GM23338 (cell line): ENCODE results near the gene ZNF12. TPM values are rescaled to one million over a fixed set of nuclear protein-coding genes. Genes with fewer than 3 reads are reported as not detected.

Experiments used
- ATAC-seq: fragments of 200-7000 bp; cut with Tn5 transposase; 3 replicates; pipeline ENCODE4 v1.9.1; 2020
- DNase-seq: peaks from one replicate; pipeline ENCODE4 v3.0.0-alpha.2; 2015; ENCODE audit warnings: low spot score
- H2AFZ ChIP-seq: fragments of 200-600 bp; sonication (generic); 2 replicates; pipeline ENCODE4 v1.8.0; 2016; ENCODE audit warnings: antibody characterized with exemption, mild to moderate bottlenecking, moderate library complexity
- H3F3A ChIP-seq: fragments of 200-600 bp; sonication (generic); replicated peaks from 2 replicates; pipeline ENCODE4 v1.8.0; 2017; ENCODE audit warnings: antibody characterized with exemption, mixed run types, low read depth
- H3K27ac ChIP-seq: fragments of 200-600 bp; sonication (generic); 2 replicates; pipeline ENCODE4 v1.6.1; 2016; ENCODE audit warnings: low read depth
- H3K27me3 ChIP-seq: fragments of 200-600 bp; sonication (generic); 2 replicates; pipeline ENCODE4 v1.8.0; 2016; ENCODE audit warnings: mild to moderate bottlenecking, mixed run types, moderate library complexity; ENCODE audit not compliant: insufficient read depth
- H3K36me3 ChIP-seq: fragments of 200-600 bp; sonication (generic); 2 replicates; pipeline ENCODE4 v1.8.0; 2016; ENCODE audit warnings: mild to moderate bottlenecking; ENCODE audit not compliant: insufficient read depth
- H3K4me1 ChIP-seq: fragments of 200-600 bp; sonication (generic); 2 replicates; pipeline ENCODE4 v1.8.0; 2016; ENCODE audit warnings: mild to moderate bottlenecking, moderate library complexity; ENCODE audit not compliant: insufficient read depth
- H3K4me2 ChIP-seq: fragments of 200-600 bp; sonication (generic); 2 replicates; pipeline ENCODE4 v1.7.1; 2017; ENCODE audit warnings: mixed run types
- H3K4me3 ChIP-seq: fragments of 200-600 bp; sonication (generic); 2 replicates; pipeline ENCODE4 v1.6.1; 2016; ENCODE audit warnings: mixed run types
- H3K79me2 ChIP-seq: fragments of 200-600 bp; sonication (generic); replicated peaks from 2 replicates; pipeline ENCODE4 v1.8.0; 2017; ENCODE audit warnings: mild to moderate bottlenecking; ENCODE audit not compliant: insufficient read depth
- H3K9me2 ChIP-seq: fragments of 200-600 bp; sonication (generic); 2 replicates; pipeline ENCODE4 v1.8.0; 2017; ENCODE audit not compliant: insufficient read depth
- H4K20me1 ChIP-seq: fragments of 200-600 bp; sonication (generic); replicated peaks from 2 replicates; pipeline ENCODE4 v1.8.0; 2017; ENCODE audit warnings: mild to moderate bottlenecking; ENCODE audit not compliant: insufficient read depth
- H3K27ac Mint-ChIP-seq: 2 replicates; pipeline ENCODE4 v1.8.0; 2020; ENCODE audit warnings: inconsistent platforms, mild to moderate bottlenecking, moderate library complexity, mixed read lengths
- H3K27me3 Mint-ChIP-seq: 3 replicates; pipeline ENCODE4 v1.8.0; 2022; ENCODE audit warnings: low read depth, mild to moderate bottlenecking, moderate library complexity, mixed read lengths, inconsistent platforms; ENCODE audit not compliant: insufficient read depth, poor library complexity
- H3K36me3 Mint-ChIP-seq: 3 replicates; pipeline ENCODE4 v1.8.0; 2021; ENCODE audit warnings: low read depth, mild to moderate bottlenecking, inconsistent platforms, moderate library complexity, mixed read lengths
- H3K4me1 Mint-ChIP-seq: 3 replicates; pipeline ENCODE4 v1.8.0; 2020; ENCODE audit warnings: mild to moderate bottlenecking, inconsistent platforms, mixed read lengths
- H3K4me3 Mint-ChIP-seq: 3 replicates; pipeline ENCODE4 v1.8.0; 2021; ENCODE audit warnings: moderate library complexity, mild to moderate bottlenecking, inconsistent platforms, mixed read lengths
- H3K9me3 Mint-ChIP-seq: 3 replicates; pipeline ENCODE4 v1.8.0; 2020; ENCODE audit warnings: moderate library complexity, mild to moderate bottlenecking, inconsistent platforms, mixed read lengths
- CREB1 ChIP-seq: fragments of 250-450 bp; sonication (Bioruptor Pico); IDR thresholded peaks from 2 replicates; pipeline ENCODE4 v1.5.0; 2020; ENCODE audit warnings: low read depth, mild to moderate bottlenecking, moderate library complexity
- ETS1 ChIP-seq: IDR thresholded peaks from 2 replicates; pipeline ENCODE4 v1.6.1; 2016; ENCODE audit warnings: antibody characterized with exemption
- EZH2 ChIP-seq: fragments of 200-600 bp; sonication (generic); IDR thresholded peaks from one replicate; pipeline ENCODE4 v1.8.0; 2017; ENCODE audit warnings: antibody characterized with exemption, mild to moderate bottlenecking, low read depth; ENCODE audit not compliant: unreplicated experiment
- EZH2phosphoT487 ChIP-seq: fragments of 200-600 bp; sonication (generic); IDR thresholded peaks from one replicate; pipeline ENCODE4 v1.8.1; 2018; ENCODE audit warnings: antibody characterized with exemption; ENCODE audit not compliant: unreplicated experiment
- JUNB ChIP-seq: IDR thresholded peaks from one replicate; pipeline ENCODE4 v1.6.1; 2016; ENCODE audit warnings: antibody characterized with exemption; ENCODE audit not compliant: unreplicated experiment
- NANOG ChIP-seq: IDR thresholded peaks from 2 replicates; pipeline ENCODE4 v1.6.1; 2016; ENCODE audit warnings: antibody characterized with exemption, borderline replicate concordance
- POLR2AphosphoS5 ChIP-seq: IDR thresholded peaks from 2 replicates; pipeline ENCODE4 v1.6.1; 2016; ENCODE audit warnings: antibody characterized with exemption, low read depth
- REST ChIP-seq: IDR thresholded peaks from one replicate; pipeline ENCODE4 v1.6.1; 2018; ENCODE audit warnings: antibody characterized with exemption; ENCODE audit not compliant: unreplicated experiment
- STAT1 ChIP-seq: IDR thresholded peaks from one replicate; pipeline ENCODE4 v1.6.1; 2016; ENCODE audit warnings: antibody characterized with exemption; ENCODE audit not compliant: unreplicated experiment
- ZNF114 ChIP-seq: fragments of 250-450 bp; sonication (Bioruptor Pico); IDR thresholded peaks from 2 replicates; pipeline ENCODE4 v1.5.0; 2020; ENCODE audit warnings: mild to moderate bottlenecking, moderate library complexity
- ZNF331 ChIP-seq: fragments of 250-450 bp; sonication (Bioruptor Pico); IDR thresholded peaks from 2 replicates; pipeline ENCODE4 v1.5.0; 2020; ENCODE audit warnings: low read depth, mild to moderate bottlenecking, moderate library complexity
- polyA plus RNA-seq: library from polyadenylated mRNA; unstranded; fragments of >200 nt; fragmentation: Nextera tagmentation; extraction: Ambion mirVana; gene quantifications from 2 replicates; pipeline ENCODE4 v1.2.1, GENCODE V29; 2016
- total RNA-seq: library from RNA; depleted of rRNA; stranded (reverse); fragments of >200 nt; shearing (Covaris generic); gene quantifications from 2 replicates; pipeline ENCODE4 v1.2.3, GENCODE V29; 2014
- TF ChIP-seq, protein P1 (sequence below): fragments of 250-450 bp; sonication (Bioruptor Pico); IDR thresholded peaks from 2 replicates; pipeline ENCODE4 v1.5.0; 2020; ENCODE audit warnings: mild to moderate bottlenecking, moderate library complexity
- TF ChIP-seq, protein P2 (sequence below), 2 experiments: fragments of 200-600 bp in 1 of 2; sonication (generic) in 1 of 2; conservative IDR thresholded peaks; 2 replicates each; pipeline versions ENCODE4 v1.5.1 to v1.6.1; 2016 to 2017; ENCODE audit warnings: antibody characterized with exemption in 2 of 2, low read depth in 2 of 2, mild to moderate bottlenecking in 2 of 2, moderate library complexity in 1 of 2

Gene ZNF12
- total and polyA plus RNA-seq, 2 experiments from 2014 or later, result 9.6 to 17.8 TPM

- H3F3A ChIP-seq, result no peaks in the 10 kb centered on the region
- H4K20me1 ChIP-seq, result no peaks in the 10 kb centered on the region; the same call in 1 of the 2 replicates
- H3K4me2 ChIP-seq, result no peak overlapping the region
- Mint-ChIP-seq H3K27me3 (peaks cover 24% of the 10 kb centered on the region), H3K36me3 (peaks cover 9% of the 10 kb centered on the region), H3K27ac (no peak overlapping the region), H3K4me1 (peaks cover 18% of the 10 kb centered on the region; the same call in 2 of the 3 replicates), H3K4me3 (no peak overlapping the region), H3K9me3 (no peaks in the 10 kb centered on the region)
- H3K27me3 ChIP-seq, result no peaks in the 10 kb centered on the region
- no peaks in the 10 kb centered on the region for H3K36me3 ChIP-seq
- no peak overlapping the region for H2AFZ ChIP-seq
- ATAC-seq (no peak), DNase-seq (no peak)
- TF ChIP-seq POLR2AphosphoS5, result no peak
- no peak for TF ChIP-seq ZNF114 (CRISPR knock-in tag)
- TF ChIP-seq ETS1, result no peak
- TF ChIP-seq ZNF331 (CRISPR knock-in tag), result no peak
- TF ChIP-seq JUNB, result no peak
- TF ChIP-seq, protein P1, sequence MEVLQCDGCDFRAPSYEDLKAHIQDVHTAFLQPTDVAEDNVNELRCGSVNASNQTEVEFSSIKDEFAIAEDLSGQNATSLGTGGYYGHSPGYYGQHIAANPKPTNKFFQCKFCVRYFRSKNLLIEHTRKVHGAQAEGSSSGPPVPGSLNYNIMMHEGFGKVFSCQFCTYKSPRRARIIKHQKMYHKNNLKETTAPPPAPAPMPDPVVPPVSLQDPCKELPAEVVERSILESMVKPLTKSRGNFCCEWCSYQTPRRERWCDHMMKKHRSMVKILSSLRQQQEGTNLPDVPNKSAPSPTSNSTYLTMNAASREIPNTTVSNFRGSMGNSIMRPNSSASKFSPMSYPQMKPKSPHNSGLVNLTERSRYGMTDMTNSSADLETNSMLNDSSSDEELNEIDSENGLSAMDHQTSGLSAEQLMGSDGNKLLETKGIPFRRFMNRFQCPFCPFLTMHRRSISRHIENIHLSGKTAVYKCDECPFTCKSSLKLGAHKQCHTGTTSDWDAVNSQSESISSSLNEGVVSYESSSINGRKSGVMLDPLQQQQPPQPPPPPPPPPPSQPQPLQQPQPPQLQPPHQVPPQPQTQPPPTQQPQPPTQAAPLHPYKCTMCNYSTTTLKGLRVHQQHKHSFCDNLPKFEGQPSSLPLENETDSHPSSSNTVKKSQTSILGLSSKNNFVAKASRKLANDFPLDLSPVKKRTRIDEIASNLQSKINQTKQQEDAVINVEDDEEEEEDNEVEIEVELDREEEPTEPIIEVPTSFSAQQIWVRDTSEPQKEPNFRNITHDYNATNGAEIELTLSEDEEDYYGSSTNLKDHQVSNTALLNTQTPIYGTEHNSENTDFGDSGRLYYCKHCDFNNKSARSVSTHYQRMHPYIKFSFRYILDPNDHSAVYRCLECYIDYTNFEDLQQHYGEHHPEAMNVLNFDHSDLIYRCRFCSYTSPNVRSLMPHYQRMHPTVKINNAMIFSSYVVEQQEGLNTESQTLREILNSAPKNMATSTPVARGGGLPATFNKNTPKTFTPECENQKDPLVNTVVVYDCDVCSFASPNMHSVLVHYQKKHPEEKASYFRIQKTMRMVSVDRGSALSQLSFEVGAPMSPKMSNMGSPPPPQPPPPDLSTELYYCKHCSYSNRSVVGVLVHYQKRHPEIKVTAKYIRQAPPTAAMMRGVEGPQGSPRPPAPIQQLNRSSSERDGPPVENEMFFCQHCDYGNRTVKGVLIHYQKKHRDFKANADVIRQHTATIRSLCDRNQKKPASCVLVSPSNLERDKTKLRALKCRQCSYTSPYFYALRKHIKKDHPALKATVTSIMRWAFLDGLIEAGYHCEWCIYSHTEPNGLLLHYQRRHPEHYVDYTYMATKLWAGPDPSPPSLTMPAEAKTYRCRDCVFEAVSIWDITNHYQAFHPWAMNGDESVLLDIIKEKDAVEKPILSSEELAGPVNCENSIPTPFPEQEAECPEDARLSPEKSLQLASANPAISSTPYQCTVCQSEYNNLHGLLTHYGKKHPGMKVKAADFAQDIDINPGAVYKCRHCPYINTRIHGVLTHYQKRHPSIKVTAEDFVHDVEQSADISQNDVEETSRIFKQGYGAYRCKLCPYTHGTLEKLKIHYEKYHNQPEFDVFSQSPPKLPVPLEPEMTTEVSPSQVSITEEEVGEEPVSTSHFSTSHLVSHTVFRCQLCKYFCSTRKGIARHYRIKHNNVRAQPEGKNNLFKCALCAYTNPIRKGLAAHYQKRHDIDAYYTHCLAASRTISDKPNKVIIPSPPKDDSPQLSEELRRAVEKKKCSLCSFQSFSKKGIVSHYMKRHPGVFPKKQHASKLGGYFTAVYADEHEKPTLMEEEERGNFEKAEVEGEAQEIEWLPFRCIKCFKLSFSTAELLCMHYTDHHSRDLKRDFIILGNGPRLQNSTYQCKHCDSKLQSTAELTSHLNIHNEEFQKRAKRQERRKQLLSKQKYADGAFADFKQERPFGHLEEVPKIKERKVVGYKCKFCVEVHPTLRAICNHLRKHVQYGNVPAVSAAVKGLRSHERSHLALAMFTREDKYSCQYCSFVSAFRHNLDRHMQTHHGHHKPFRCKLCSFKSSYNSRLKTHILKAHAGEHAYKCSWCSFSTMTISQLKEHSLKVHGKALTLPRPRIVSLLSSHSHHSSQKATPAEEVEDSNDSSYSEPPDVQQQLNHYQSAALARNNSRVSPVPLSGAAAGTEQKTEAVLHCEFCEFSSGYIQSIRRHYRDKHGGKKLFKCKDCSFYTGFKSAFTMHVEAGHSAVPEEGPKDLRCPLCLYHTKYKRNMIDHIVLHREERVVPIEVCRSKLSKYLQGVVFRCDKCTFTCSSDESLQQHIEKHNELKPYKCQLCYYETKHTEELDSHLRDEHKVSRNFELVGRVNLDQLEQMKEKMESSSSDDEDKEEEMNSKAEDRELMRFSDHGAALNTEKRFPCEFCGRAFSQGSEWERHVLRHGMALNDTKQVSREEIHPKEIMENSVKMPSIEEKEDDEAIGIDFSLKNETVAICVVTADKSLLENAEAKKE (CRISPR knock-in tag), result no peak
- no peak for TF ChIP-seq REST
- TF ChIP-seq, protein P2, sequence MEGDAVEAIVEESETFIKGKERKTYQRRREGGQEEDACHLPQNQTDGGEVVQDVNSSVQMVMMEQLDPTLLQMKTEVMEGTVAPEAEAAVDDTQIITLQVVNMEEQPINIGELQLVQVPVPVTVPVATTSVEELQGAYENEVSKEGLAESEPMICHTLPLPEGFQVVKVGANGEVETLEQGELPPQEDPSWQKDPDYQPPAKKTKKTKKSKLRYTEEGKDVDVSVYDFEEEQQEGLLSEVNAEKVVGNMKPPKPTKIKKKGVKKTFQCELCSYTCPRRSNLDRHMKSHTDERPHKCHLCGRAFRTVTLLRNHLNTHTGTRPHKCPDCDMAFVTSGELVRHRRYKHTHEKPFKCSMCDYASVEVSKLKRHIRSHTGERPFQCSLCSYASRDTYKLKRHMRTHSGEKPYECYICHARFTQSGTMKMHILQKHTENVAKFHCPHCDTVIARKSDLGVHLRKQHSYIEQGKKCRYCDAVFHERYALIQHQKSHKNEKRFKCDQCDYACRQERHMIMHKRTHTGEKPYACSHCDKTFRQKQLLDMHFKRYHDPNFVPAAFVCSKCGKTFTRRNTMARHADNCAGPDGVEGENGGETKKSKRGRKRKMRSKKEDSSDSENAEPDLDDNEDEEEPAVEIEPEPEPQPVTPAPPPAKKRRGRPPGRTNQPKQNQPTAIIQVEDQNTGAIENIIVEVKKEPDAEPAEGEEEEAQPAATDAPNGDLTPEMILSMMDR (conservative IDR thresholded peaks at IDR 0.05; ENCODE audit: low read depth in 2 of 2), result no peak
- TF ChIP-seq CREB1 (CRISPR knock-in tag), result no peak
- no peak for TF ChIP-seq EZH2phosphoT487
- TF ChIP-seq EZH2, result no peak
- no peak for TF ChIP-seq NANOG
- TF ChIP-seq STAT1, result no peak
- no peaks in the 10 kb centered on the region; the same call in 1 of the 2 replicates for H3K4me1 ChIP-seq
- no peak overlapping the region for H3K27ac ChIP-seq
- H3K9me2 ChIP-seq, result no peaks in the 10 kb centered on the region
- H3K4me3 ChIP-seq, result no peak overlapping the region
- H3K79me2 ChIP-seq, result no peaks in the 10 kb centered on the region
Measured at GRCh38 chr7:6642239-6642839, 64.4 kb downstream of the ZNF12 start.
